IPS DF 6.9 (cell line): ENCODE data around the gene PRSS1.
"Not testable (repeated sequence)": the region's sequence is repeated elsewhere in the genome, so short reads cannot be mapped to it uniquely, and the experiment has no call there.

Source experiments
- DNase-seq: peaks from one replicate; pipeline ENCODE4 v3.0.0-alpha.2; 2013; ENCODE audit warnings: low read depth, low spot score
- H3K27ac ChIP-seq: one replicate; pipeline ENCODE4 v1.5.1; 2013; ENCODE audit warnings: low read length, control low read depth
- H3K27me3 ChIP-seq: 2 replicates; pipeline ENCODE4 v1.6.1; 2013; ENCODE audit warnings: mild to moderate bottlenecking, low read length; ENCODE audit not compliant: control insufficient read depth, insufficient read depth
- H3K36me3 ChIP-seq: 2 replicates; pipeline ENCODE4 v1.6.1; 2013; ENCODE audit warnings: low read length; ENCODE audit not compliant: control insufficient read depth, insufficient read depth
- H3K4me1 ChIP-seq: 2 replicates; pipeline ENCODE4 v1.6.1; 2013; ENCODE audit warnings: low read length; ENCODE audit not compliant: control insufficient read depth, insufficient read depth
- H3K4me3 ChIP-seq: 2 replicates; pipeline ENCODE4 v1.5.1; 2013; ENCODE audit warnings: mild to moderate bottlenecking, low read length
- H3K9me3 ChIP-seq: 2 replicates; pipeline ENCODE4 v1.6.1; 2013; ENCODE audit warnings: low read length, inconsistent platforms; ENCODE audit not compliant: control insufficient read depth, insufficient read depth
- WGBS: extraction: QIAGEN DNeasy Blood & Tissue Kit; methylation state at CpG from one replicate; pipeline ENCODE4 v1.1.7; 2013; ENCODE audit warnings: mixed read lengths, missing lambda C conversion rate; ENCODE audit not compliant: insufficient read length, insufficient coverage; 5-methylcytosine and 5-hydroxymethylcytosine counted together

PRSS1 gene

GRCh38 chr7:142749218-142749993 is at the start of gene PRSS1:
Gene PRSS1, plus strand, starts transcription at chr7:142749472. Its CDS starts 13 bp downstream, at chr7:142749485.
- WGBS = no CpG with 5 or more reads among the region's 11 CpGs
- H3K4me3 ChIP-seq = no peak within 1 kb of the TSS
- no peaks in the 10 kb centered on the region for H3K4me1 ChIP-seq
- H3K27me3 ChIP-seq = no peaks in the 10 kb centered on the region; the same call in 1 of the 2 replicates
- no peaks in the 10 kb centered on the region for H3K36me3 ChIP-seq
- no peak within 1 kb of the TSS for H3K27ac ChIP-seq
- H3K9me3 ChIP-seq = no peaks in the 10 kb centered on the region; the same call in 1 of the 2 replicates
- DNase-seq = no peak

GRCh38 chr7:142700935-142701334 is 48.3 kb upstream of the PRSS1 start:
- WGBS = no CpG with 5 or more reads among the region's 1 CpG
- H3K9me3 ChIP-seq, H3K4me1 ChIP-seq, H3K27me3 ChIP-seq, H3K4me3 ChIP-seq, DNase-seq, H3K27ac ChIP-seq, H3K36me3 ChIP-seq: not testable (repeated sequence)

- Histone ChIP-seq H3K4me1 (no peaks in the 10 kb centered on the region), H3K27ac (no peak overlapping the region), H3K27me3 (no peaks in the 10 kb centered on the region), H3K36me3 (no peaks in the 10 kb centered on the region), H3K9me3 (no peaks in the 10 kb centered on the region), H3K4me3 (no peak overlapping the region)
- no peak for DNase-seq
- no CpG with 5 or more reads among the region's 9 CpGs for WGBS
Observed at GRCh38 chr7:142703655-142704305, 45.5 kb upstream of the PRSS1 start.

GRCh38 chr7:142708726-142709125 is 40.5 kb upstream of the PRSS1 start:
- H3K4me1 ChIP-seq, H3K9me3 ChIP-seq, H3K4me3 ChIP-seq, H3K36me3 ChIP-seq, DNase-seq, H3K27ac ChIP-seq, H3K27me3 ChIP-seq: not testable (repeated sequence)

GRCh38 chr7:142709921-142710320 is 39.4 kb upstream of the PRSS1 start:
- H3K4me3 ChIP-seq = no peak overlapping the region
- H3K4me1 ChIP-seq = peaks cover 3% of the 10 kb centered on the region; the same call in 1 of the 2 replicates
- no CpG with 5 or more reads among the region's 6 CpGs for WGBS
- H3K36me3 ChIP-seq = no peaks in the 10 kb centered on the region
- DNase-seq = no peak
- H3K27ac ChIP-seq = no peak overlapping the region
- no peaks in the 10 kb centered on the region for H3K9me3 ChIP-seq
- H3K27me3 ChIP-seq = no peaks in the 10 kb centered on the region

- Histone ChIP-seq H3K27ac (no peak overlapping the region), H3K27me3 (no peaks in the 10 kb centered on the region), H3K4me3 (no peak overlapping the region), H3K9me3 (no peaks in the 10 kb centered on the region), H3K4me1 (peaks cover 3% of the 10 kb centered on the region; the same call in 1 of the 2 replicates), H3K36me3 (no peaks in the 10 kb centered on the region)
- no CpG with 5 or more reads among the region's 2 CpGs for WGBS
- no peak for DNase-seq
Observed at GRCh38 chr7:142711196-142711595, 38.1 kb upstream of the PRSS1 start.

GRCh38 chr7:142711746-142712616 is 37.3 kb upstream of the PRSS1 start:
- H3K4me1 ChIP-seq = peaks cover 3% of the 10 kb centered on the region; the same call in 1 of the 2 replicates
- no peak for DNase-seq
- H3K27me3 ChIP-seq = no peaks in the 10 kb centered on the region
- H3K9me3 ChIP-seq = no peaks in the 10 kb centered on the region
- no CpG with 5 or more reads among the region's 18 CpGs for WGBS
- H3K27ac ChIP-seq = no peak overlapping the region
- no peaks in the 10 kb centered on the region for H3K36me3 ChIP-seq
- no peak overlapping the region for H3K4me3 ChIP-seq

GRCh38 chr7:142712617-142712957 is 36.7 kb upstream of the PRSS1 start:
- DNase-seq = no peak
- Histone ChIP-seq H3K27ac (no peak overlapping the region), H3K4me1 (peaks cover 3% of the 10 kb centered on the region; the same call in 1 of the 2 replicates), H3K36me3 (no peaks in the 10 kb centered on the region), H3K9me3 (no peaks in the 10 kb centered on the region), H3K4me3 (no peak overlapping the region), H3K27me3 (no peaks in the 10 kb centered on the region)
- WGBS = no CpG with 5 or more reads among the region's 4 CpGs

- no peak for DNase-seq
- Histone ChIP-seq H3K36me3 (no peaks in the 10 kb centered on the region), H3K27me3 (no peaks in the 10 kb centered on the region), H3K4me1 (peaks cover 3% of the 10 kb centered on the region; the same call in 1 of the 2 replicates), H3K4me3 (no peak overlapping the region), H3K9me3 (no peaks in the 10 kb centered on the region), H3K27ac (no peak overlapping the region)
- no CpG with 5 or more reads among the region's 2 CpGs for WGBS
Observed at GRCh38 chr7:142714375-142714774, 34.9 kb upstream of the PRSS1 start.

GRCh38 chr7:142716596-142716995 is 32.7 kb upstream of the PRSS1 start:
- Histone ChIP-seq H3K27ac (no peak overlapping the region), H3K36me3 (no peaks in the 10 kb centered on the region), H3K27me3 (no peaks in the 10 kb centered on the region), H3K4me3 (no peak overlapping the region), H3K9me3 (no peaks in the 10 kb centered on the region), H3K4me1 (peaks cover 1% of the 10 kb centered on the region; the same call in 1 of the 2 replicates)
- no peak for DNase-seq
- no CpG with 5 or more reads among the region's 2 CpGs for WGBS
